Measurements from ENCODE around the gene HIGD2A. TPM values are rescaled to one million over a fixed set of nuclear protein-coding genes. Genes with fewer than 3 reads are reported as not detected.

HIGD2A gene
- total and polyA plus RNA-seq, 11 donors: 177 to 454 (median 222) TPM

GRCh38 chr5:176360894-176361436 lies 27.6 kb upstream of the HIGD2A start:
- 2 to 3% (median 3%) methylated on average over 18 to 27 of the region's 27 CpGs for WGBS, 4 donors
- no peaks in the 10 kb centered on the region for H3K27me3 ChIP-seq
- DNase-seq (peak in 2 of 5 donors; percentile 33 to 57), ATAC-seq (peak in 3 of 4 donors; percentile 3 to 22 (median 7))
- peaks cover 0 to 35% (median 19%) of the 10 kb centered on the region in 12 donors for H3K4me1 ChIP-seq
- peak overlapping the region; percentile 57 to 100 (median 87) for H3K4me3 ChIP-seq
- H3K27ac ChIP-seq: peak overlapping the region; percentile 28 to 91 (median 85)
- intact Hi-C loops (cut with DNase I): loop anchor here in 4 of 10 donors (1.0 to 10.0 kb wide), 7 partner anchors 28 to 284 kb away; partner anchors contain the start of genes CLTB (in 2 of the 4), FAF2 (in 1 of the 4), RNF44 (in 1 of the 4) and TSPAN17 (in 1 of the 4)
- H3K36me3 ChIP-seq: peaks cover 0 to 35% (median 22%) of the 10 kb centered on the region in 9 donors
- no peak for TF ChIP-seq CTCF (IDR thresholded peaks at IDR 0.05)
- H3K9me3 ChIP-seq: no peaks in the 10 kb centered on the region

- H3K4me3 ChIP-seq: peak within 1 kb of the TSS; percentile 57 to 100 (median 87)
- intact Hi-C loops (cut with DNase I): loop anchor here in 6 of 10 donors (1.0 to 10.0 kb wide), 9 partner anchors 27 to 283 kb away; partner anchors contain the start of genes CLTB (in 2 of the 6), HIGD2A (in 2 of the 6), NOP16 (in 2 of the 6) and FAF2 (in 1 of the 6)
- no peaks in the 10 kb centered on the region for H3K9me3 ChIP-seq
- H3K4me1 ChIP-seq: peaks cover 0 to 40% (median 21%) of the 10 kb centered on the region in 12 donors
- peak within 1 kb of the TSS; percentile 28 to 91 (median 85) for H3K27ac ChIP-seq
- peaks cover 0 to 28% (median 22%) of the 10 kb centered on the region in 9 donors for H3K36me3 ChIP-seq
- TF ChIP-seq POLR2A (IDR thresholded peaks at IDR 0.05): peak; percentile 31 to 95
- TF ChIP-seq CTCF (IDR thresholded peaks at IDR 0.05): peak in 6 of 12 donors; percentile 9 to 48 (median 36)
- H3K27me3 ChIP-seq: no peaks in the 10 kb centered on the region
- 1 to 2% (median 1%) methylated on average over 42 to 56 of the region's 56 CpGs for WGBS, 4 donors
- DNase-seq (peak; percentile 95 to 98 (median 97)), ATAC-seq (peak; percentile 96 to 99 (median 97))
Measured at GRCh38 chr5:176361437-176362232, 26.9 kb upstream of the HIGD2A start, which contains the start of gene KIAA1191. TSS of gene KIAA1191 (minus strand) at chr5:176361764. CDS start at chr5:176359508, 2,256 bp downstream.

- Histone ChIP-seq H3K4me1 (peaks cover 0 to 40% (median 22%) of the 10 kb centered on the region in 12 donors), H3K4me3 (peak overlapping the region in 11 of 12 donors; percentile 76 to 100 (median 89)), H3K27me3 (no peaks in the 10 kb centered on the region), H3K36me3 (peaks cover 0 to 25% (median 22%) of the 10 kb centered on the region in 9 donors), H3K27ac (peak overlapping the region in 11 of 12 donors; percentile 28 to 91 (median 86)), H3K9me3 (no peaks in the 10 kb centered on the region)
- no peak for ATAC-seq
- TF ChIP-seq CTCF (IDR thresholded peaks at IDR 0.05): no peak
- no peak for TF ChIP-seq POLR2A (IDR thresholded peaks at IDR 0.05)
- 71 to 79% (median 77%) methylated on average over 8 of the region's 8 CpGs for WGBS, 4 donors
- intact Hi-C loops (cut with DNase I): loop anchor here in 5 of 10 donors (1.0 to 10.0 kb wide), 7 partner anchors 26 to 283 kb away; partner anchors contain the start of genes HIGD2A (in 2 of the 5), NOP16 (in 2 of the 5), CLTB (in 1 of the 5) and FAF2 (in 1 of the 5)
- DNase-seq: no peak
Measured at GRCh38 chr5:176362233-176362490, 26.4 kb upstream of the HIGD2A start.
